ENCODE data around the gene MFN1. TPM values are rescaled to one million over a fixed set of nuclear protein-coding genes. Genes with fewer than 3 reads are reported as not detected.
"Not testable (repeated sequence)": the region's sequence is repeated elsewhere in the genome, so short reads cannot be mapped to it uniquely, and the experiment has no call there.

Gene MFN1
- polyA plus RNA-seq (ENCODE audit: insufficient read length in 4 of 4): 10 to 100 TPM; 59.0 to 77.2 (median 70.0) TPM

DNA sequence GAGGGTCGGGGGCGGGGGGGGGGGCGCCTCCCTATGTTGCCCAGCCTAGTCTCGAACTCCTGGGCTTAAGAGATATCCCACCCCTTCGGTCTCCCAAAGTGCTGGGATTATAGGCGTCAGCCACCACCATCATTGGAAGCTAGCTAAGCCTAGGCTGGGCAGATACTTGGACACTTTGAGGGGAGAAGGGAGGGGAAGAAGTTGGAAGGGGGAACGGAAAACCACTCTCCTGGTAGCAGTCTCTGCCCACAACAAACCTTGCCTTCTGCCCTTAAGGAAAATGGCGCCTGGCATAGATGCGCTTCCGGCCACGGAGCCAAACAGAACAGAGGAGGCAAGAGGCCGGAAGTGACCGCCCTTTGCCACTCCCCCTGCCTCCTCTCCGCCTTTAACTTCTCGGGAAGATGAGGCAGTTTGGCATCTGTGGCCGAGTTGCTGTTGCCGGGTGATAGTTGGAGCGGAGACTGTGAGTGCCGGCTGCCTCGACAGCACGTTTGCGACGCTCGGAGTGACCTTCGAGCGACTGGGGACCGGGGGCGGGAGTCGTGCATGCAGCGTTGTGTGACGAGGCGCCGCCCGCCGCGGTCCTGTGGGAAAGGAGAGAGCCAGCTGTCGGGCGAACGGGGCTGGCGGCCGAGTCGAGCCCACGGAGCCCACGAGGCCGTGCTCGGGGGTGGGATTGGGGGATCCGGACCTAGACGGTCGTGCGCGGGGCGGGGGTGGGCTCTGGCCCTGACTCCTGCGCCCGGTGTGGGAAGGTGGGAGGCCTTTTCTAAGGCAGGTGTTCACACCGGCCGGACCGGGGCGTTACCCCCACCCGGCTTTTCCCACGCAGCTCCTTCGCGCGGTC lies at the start of gene MFN1:
Gene MFN1 (plus strand): TSS at position 365 of the 850 bp plus-strand sequence. CDS start 1,143 bp downstream, outside the sequence.
- DNase-seq (ENCODE audit: low read depth in 4 of 4, low spot score in 2 of 4): peak; percentile 86 to 95 (median 94)

DNA sequence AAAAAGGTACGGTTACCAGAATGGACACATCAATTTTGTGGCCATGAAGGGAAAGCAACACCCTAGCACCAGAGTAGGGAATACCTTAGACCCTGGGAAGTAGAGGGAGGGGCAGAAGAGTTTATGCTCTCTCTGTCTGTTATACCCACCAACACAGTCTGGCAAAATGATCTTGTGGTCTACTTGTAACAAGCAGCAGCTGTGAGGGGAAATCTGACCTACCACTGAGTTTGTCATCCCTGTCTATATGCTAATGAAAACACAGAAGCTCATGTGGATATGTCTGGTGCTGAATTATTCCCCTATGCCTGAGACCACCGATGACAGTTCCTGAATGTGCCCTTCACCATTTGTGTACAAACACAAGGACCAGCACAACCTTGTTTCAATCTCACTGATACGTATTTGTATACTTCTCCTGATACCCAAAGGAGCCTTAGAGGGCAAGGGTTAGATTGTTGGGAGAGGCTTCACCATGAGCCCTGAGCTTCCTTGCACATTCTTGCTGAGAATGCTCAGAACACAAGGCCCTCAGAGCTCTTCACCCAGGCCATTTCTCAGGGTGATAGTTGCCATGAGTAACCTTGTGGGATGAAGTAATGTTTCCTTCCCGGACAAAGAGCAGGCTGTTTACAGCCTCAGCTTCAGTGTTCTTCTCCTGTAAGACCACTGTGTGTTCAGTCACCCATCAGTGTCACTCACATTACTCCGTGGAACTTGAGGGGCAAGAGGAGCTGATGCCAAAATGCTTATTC lies 49.4 kb upstream of the MFN1 start:
- no peak for DNase-seq (ENCODE audit: low read depth in 4 of 4, low spot score in 2 of 4)

DNA sequence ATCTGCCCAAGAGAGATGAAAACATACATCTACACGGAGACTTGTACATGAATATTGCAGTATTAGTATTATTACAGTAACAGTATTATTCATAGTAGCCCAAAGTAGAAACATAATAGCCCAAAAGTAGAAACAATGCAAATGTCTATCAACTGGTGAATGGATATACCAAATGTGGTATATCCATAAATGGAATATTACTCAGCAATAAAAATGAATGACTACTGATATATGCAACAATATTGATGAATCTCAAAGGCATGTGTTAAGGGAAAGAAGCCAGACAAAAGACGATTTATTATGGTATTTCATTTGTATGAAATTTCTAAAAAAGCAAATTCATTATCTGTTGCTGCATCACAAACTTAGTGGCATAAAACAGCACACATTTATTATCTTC lies 48.2 kb upstream of the MFN1 start:
- no peak for DNase-seq (ENCODE audit: low read depth in 4 of 4, low spot score in 2 of 4)

GRCh38 chr3:179299999-179300613 lies 47.4 kb upstream of the MFN1 start:
- no peak for DNase-seq (ENCODE audit: low read depth in 4 of 4, low spot score in 2 of 4)

DNA sequence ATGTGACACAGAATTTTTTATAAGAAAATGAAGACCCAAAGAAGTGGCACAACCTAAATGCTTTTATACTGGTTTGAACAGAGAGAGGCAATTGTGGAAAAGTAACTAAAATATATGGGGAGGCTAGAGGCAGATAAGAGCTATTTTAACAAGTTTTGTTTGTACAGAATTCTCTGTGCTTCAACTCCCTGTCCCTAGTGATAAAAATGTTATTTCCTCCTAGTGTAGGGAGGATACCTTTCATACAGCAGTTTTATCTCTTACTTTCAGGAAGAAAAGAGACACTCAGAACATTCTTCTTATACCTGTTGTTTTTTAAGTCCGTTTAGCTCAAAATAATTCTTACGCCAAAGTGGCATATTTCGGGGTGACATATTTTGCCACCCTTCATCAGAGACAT lies 45.9 kb upstream of the MFN1 start:
- no peak for DNase-seq (ENCODE audit: low read depth in 4 of 4, low spot score in 2 of 4)

DNA sequence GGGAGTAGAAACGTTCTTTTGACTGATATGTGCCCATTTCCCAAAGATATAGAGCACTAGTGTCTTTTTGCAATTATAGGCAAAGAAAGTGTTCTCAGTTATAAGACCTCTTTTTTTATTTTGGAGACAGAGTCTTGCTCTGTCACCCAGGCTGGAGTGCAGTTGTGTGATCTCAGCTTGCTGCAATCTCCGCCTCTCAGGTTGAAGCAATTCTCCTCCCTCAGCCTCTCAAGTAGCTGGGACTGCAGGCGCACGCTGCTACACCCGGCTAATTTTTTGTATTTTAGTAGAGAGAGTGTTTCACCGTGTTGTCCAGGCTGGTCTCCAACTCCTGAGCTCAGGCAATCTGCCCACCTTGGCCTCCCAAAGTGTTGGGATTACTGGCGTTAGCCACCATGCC lies 45.4 kb upstream of the MFN1 start:
- DNase-seq (ENCODE audit: low read depth in 4 of 4, low spot score in 2 of 4): no peak

- DNase-seq (ENCODE audit: low read depth in 4 of 4, low spot score in 2 of 4): no peak
Observed at GRCh38 chr3:179304605-179305004, 42.9 kb upstream of the MFN1 start.

- DNase-seq (ENCODE audit: low read depth in 4 of 4, low spot score in 2 of 4): not testable (repeated sequence)
Observed at GRCh38 chr3:179307362-179307761, 40.1 kb upstream of the MFN1 start.

DNA sequence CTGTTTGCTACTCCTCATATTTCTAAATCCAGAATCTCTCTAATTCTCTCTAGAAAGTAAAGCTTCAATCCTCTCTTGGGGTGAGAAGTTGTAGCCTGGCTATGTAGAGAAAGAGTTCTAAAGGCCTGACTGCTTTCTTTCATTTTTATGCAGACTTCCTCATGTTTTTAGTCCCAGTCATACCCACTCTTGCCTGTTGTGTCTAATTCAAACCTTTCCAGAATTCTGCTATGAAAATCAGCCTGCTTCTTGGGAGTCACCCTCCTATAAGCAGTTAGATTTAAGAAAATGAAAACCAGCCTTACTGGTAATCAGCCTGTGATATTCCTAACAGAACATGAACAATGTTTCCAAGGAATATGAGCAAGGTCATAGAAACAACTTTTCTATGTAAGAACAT lies 39.5 kb upstream of the MFN1 start:
- no peak for DNase-seq (ENCODE audit: low read depth in 4 of 4, low spot score in 2 of 4)

DNA sequence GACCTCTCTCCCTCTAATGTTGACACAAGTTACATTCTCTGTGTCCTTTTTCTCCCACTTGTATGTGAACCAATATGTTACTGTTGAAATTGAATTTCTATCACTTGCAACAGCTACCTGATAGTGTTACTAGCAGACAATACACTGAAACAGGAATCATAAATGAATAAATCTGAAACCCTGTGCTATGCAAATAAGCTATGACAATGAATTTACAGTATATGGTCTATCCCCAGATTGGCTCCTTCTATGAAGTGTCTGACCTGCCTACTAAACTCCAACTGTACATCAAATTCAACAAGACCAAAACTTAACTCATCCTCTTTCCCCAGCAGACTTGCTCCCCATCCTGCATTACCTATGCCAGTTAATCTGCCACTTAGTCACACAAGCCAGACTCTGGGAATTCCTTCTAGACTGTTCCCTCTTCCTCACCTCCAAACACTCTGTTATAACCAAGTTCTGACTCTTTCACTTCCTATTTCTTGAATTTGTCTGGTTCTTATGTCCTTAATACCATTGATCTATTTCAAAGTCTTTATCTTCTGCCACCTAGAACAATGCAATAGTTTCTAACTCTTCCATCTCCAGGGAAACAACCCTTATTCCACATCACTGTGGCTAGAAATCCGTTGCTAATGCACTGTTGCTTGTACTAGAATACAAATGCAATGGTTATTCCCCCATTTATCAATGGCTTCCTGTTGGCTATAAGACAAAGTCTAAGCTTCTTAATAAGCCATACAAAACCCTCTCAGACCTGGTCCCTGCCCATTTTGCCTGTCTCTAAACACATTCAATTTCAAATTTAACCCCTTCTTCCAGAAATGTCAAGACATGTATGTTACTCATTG lies 38.1 kb upstream of the MFN1 start:
- no peak for DNase-seq (ENCODE audit: low read depth in 4 of 4, low spot score in 2 of 4)

DNA sequence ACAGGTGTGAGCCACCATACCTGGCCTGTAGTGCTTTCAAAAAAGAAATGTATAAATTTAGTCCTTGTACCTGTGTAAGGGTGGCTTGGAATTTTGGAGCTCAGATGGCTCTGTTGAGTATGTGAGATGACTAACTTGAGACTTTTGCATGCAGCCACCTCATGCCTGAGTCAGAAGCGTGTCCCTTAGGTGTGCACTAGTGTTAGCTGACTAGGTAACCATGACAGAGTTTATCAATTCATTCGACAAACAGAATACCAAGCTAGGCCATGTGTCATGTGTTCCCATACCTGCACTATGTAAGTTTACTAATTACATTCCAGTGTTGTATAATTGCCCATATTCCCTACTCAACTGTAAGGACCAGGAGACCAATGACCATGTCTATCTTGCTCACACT lies 28.6 kb upstream of the MFN1 start:
- no peak for DNase-seq (ENCODE audit: low read depth in 4 of 4, low spot score in 2 of 4)

DNA sequence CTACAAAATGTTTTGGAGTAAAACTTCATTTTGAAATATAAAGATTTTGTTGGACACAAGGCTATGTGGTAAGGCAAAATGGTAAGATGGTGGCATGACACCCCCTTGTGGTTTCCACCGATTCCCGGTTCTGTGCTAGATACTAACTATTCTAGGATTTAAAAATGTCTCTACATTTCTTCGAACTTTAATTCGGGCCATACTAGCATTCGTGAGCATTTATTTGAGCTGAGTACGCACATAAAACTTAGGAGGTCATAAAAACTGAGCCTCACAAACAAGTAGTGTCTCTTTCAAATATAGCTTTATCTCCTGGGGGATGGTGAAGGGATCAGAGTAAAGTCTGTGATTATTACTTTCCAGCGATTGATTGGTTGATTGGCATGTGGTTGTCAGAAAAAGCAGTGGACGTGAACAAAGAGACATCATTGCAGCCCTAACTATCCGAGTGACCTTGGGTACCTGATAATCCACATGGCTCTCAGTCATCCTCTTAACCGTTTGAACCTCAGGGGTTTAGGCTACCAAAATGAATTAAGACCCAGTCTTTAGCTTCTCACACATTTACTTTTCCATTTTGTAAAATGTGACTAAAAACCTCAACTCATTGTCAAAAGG lies 25.7 kb upstream of the MFN1 start:
- DNase-seq (ENCODE audit: low read depth in 4 of 4, low spot score in 2 of 4): peak in 3 of 4 donors; percentile 18 to 27 (median 27)

GRCh38 chr3:179322286-179323196 lies 25.0 kb upstream of the MFN1 start, which contains the start of gene ZNF639:
TSS of gene ZNF639 (plus strand) at chr3:179323031. CDS start at chr3:179328294, 5,263 bp downstream.
- peak in 3 of 4 donors; percentile 64 to 84 (median 82) for DNase-seq (ENCODE audit: low read depth in 4 of 4, low spot score in 2 of 4)

DNA sequence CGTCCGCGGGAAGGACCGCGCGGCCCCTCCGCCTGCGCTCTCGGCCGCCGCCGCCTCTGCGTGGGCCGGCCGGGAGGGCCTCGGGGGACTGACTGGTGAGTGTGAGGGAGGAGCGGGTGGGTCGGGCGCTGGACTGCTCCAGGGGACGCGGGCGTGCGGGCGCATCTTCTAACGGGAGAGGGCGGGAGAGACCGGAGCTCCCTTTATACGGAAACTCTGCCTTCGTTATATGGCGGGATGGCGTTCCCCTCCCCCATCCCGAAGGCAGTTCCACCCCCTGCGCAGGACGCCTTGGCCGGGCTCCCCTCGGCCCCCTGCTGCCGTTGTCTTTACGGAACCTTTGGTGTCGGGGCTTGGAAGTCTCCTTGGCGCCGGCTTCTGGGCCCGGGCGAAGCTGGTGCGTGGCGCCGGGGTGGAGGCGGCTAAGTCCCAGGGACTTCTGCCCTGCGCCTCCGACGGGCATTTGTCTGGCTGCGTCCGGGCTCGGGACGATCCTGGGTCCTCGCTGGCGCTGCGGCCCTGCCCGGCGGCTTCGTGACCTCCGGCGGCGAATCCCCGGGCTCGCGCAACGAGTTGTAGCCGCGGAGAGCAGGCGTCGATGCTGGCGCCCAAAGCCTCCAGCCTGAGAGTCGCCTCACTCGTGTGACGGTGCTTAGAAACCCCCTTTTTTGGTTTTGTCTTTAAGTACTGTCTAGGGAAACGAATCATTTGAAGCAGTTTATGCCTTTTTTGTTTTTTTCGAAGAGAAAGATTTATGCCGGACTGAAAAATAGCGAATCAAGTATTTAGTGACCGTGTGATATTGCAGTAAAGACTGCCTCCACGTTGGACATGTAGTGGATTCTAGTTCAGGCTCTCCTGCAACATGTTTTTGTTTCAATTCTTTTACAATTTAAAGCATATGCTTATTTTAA lies 24.1 kb upstream of the MFN1 start:
- peak; percentile 37 to 58 (median 52) for DNase-seq (ENCODE audit: low read depth in 4 of 4, low spot score in 2 of 4)

DNA sequence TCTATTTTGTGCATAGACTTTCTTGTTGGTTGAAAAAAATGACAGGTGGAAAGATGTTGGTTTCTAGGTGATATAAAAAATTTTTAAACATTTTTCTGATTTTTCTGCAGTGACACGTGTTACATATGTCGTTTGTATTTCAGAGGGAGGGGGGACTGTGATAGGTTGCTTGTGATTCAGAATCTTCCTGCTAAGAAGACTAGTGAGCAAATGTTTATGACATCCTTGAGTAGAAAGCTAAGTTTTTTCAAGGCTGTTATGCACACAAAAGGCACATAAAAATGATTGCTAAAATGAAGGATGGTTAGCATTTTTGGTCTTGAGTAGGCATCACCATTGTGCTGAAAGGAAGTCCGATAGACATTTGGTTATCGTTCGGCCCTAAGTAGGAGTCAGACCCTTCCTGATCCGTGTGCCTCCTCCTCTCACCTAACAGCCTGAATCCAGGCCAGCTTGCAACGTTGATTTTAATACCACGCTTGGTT lies 23.2 kb upstream of the MFN1 start:
- DNase-seq (ENCODE audit: low read depth in 4 of 4, low spot score in 2 of 4): peak in 3 of 4 donors; percentile 2 to 25 (median 10)

GRCh38 chr3:179330438-179330837 lies 17.1 kb upstream of the MFN1 start:
- no peak for DNase-seq (ENCODE audit: low read depth in 4 of 4, low spot score in 2 of 4)

GRCh38 chr3:179332240-179332639 lies 15.3 kb upstream of the MFN1 start:
- DNase-seq (ENCODE audit: low read depth in 4 of 4, low spot score in 2 of 4): no peak
